HG03439 (cell line): ENCODE results near the gene SLC6A3.
"Not testable (repeated sequence)": the region's sequence is repeated elsewhere in the genome, so short reads cannot be mapped to it uniquely, and the experiment has no call there.

ENCODE experiments used
- ATAC-seq: cut with Tn5 transposase; IDR thresholded peaks from one replicate; pipeline ENCODE4 v1.9.1; 2021; ENCODE audit warnings: mild to moderate bottlenecking, moderate library complexity; ENCODE audit not compliant: unreplicated experiment

Gene SLC6A3

DNA sequence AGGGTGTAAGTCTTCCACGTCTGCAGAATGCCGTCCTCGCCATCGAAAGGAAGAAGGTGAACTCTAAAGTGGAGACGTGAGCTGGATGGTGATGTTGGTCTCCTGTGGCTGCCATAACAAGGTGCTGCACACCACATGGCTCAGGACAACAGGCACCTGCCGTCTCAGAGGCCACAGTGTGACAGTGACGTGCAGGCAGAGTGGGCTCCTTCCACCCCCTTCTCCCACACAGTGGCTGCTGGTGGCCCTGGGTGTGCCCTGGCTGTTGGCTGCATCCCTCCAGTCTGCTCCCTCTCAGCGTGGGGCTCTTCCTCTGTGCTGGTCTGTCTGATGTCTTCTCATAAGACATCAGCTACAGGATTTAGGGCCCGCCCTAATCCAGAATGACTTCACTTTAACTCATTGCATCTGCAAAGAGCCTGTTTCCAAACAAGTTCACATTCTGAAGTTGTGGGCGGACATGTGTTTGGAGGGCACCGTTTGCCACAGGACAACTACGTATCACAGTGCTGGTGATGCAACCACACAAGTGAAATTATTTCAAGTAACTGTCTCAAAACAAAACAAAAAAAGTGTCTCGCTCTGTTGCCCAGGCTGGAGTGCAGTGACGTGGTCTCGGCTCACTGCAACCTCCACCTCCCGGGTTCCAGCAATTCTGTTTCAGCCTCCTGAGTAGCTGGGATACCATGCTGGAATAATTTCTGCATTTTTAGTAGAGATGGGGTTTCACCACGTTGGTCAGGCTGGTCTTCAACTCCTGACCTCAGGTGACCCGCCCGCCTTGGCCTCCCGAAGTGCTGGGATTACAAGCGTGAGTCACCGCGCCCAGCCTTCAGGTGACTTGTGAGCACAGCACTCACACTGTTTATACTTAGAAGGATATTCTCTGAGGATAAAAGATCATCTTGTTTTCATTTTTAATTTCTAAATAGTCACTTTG, 69.1 kb downstream of the SLC6A3 start:
- ATAC-seq = no peak

DNA sequence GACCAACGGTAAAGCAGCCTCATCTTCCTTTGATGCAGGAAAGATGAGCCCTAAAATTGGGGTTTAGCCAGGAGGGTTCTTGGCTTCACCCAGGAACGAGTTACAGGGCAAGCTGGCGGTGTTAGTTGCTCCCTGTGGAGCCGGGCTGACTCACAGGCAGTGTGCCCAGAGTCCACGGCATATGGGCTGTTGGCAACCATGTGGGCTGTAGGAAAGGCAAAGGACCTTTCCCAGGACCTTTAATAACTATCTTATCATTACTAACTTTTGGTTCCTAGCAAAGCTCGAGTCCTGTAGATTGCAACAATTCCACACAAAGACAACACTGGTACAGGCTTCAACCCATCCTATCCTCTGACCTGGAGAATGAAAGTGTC, 70.6 kb downstream of the SLC6A3 start:
- no peak for ATAC-seq

DNA sequence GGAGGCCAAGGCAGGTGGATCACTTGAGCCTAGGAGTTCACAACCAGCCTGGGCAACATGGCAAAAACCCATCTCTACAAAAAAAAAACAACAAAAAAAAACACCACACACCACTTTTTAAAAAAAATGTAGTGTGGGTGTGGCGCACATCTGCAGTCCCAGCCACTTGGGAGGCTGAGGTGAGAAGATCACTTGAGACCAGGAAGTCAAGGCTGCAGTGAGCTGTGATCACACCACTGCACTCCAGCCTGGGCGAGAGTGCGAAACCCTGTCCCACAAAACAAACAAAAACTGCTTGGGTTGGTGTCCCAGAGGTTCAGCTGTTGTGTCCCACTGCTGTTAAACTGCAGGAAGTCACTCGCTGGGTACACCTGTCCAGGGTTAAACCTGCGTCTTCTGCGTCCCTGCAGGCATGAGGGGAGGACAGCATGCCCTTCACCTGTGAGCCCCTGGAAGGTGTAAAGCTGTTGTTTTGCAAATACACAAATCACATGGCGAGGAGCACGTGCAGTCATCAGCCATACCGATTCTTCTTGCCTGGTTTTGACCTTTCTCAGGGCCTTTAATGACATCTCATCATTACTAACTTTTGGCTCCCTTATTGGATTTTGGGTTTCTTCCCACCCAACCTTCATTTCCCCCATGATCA, 71.1 kb downstream of the SLC6A3 start:
- ATAC-seq = no peak

DNA sequence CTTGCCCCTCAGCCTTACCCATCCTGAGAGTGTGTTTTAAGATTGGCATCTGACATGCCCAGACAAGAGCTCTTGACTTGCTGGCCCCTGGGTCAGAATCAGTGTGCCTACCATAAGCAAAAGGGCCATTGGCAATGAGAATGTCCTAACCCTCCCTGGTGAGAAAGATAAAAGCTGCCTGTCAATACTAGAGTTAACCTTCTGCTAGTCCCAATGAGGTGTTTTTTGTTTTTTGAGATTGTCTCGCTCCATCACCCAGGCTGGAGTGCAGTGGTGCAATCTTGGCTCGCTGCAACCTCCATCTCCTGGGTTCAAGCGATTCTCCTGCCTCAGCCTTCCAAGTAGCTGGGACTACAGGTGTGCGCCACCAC, 73.3 kb downstream of the SLC6A3 start:
- ATAC-seq = not testable (repeated sequence)

DNA sequence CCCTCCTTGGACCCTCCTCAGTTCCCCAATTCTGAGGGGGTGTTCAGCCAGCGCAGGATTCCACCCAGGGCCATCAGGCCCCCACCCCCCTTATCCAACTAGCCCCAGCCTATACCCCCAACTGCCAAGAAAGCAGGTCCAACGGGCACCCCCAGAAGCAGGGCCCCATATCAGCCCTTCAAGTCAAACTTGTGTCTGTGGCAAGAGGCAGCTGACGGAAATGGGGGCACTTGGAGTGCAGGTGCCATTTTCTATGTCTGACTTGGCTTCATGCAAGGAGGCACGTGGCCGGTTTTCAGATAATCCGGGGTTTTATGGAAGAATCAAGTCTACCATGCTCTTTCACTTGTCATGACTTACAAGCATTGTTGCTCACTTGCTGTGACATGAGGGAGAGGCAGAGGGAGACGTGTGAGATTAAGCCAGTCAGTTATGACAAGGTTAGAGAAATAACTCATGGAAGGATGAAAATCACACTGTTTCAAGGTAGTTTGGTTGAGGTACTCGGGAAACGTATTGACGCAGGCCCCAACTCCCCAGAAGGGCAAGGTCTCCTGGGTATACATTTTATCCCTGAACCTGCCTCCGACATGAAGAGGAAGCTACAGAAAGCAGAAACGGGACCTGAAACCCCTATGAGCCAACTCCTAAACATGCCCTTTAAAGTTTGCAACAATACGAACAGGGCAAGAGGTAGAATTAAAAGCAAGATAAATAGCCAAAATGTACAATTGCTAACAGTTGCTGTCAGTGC, 73.8 kb downstream of the SLC6A3 start:
- ATAC-seq = no peak

- no peak for ATAC-seq
Measured at GRCh38 chr5:1370006-1370405, 75.2 kb downstream of the SLC6A3 start.

- no peak for ATAC-seq
Measured at GRCh38 chr5:1368756-1369155, 76.5 kb downstream of the SLC6A3 start.

DNA sequence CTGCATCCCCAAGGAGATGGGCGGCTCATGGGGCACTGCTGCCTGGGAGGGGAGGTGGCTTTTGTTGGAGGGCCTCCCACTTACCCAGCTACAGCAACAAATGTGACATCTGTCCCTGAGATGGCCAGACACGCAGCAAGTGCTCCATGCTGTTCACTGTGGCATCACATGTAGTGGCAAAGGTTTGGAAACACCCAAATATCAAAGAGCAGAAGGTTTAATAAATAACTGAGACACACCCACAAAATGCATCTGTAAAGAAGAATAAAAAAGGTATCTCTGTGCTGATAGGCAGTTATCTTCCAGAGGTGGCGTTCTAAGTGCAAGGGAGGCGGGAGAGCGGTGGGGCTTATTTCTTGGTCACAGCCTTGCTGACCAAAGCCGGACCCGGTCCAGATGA, 77.0 kb downstream of the SLC6A3 start:
- ATAC-seq = no peak

DNA sequence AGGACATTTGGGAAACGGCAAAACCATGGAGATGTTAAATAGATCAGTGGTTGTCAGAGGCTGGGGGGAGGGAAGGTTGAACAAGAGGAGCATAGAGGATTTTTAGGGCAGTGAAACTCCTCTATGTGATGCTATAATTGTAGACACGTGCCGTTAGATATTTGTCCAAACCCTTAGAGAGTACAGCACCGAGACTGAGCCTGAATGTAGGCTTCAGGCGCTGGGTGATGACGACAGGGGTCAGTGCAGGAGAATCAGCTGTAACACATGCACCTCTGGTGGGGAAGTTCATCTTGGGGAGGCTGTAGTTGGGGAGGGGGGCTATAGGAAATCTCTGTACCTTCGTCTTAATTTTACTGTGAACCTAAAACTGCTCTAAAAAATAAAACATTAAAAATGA, 78.1 kb downstream of the SLC6A3 start:
- ATAC-seq = no peak

DNA sequence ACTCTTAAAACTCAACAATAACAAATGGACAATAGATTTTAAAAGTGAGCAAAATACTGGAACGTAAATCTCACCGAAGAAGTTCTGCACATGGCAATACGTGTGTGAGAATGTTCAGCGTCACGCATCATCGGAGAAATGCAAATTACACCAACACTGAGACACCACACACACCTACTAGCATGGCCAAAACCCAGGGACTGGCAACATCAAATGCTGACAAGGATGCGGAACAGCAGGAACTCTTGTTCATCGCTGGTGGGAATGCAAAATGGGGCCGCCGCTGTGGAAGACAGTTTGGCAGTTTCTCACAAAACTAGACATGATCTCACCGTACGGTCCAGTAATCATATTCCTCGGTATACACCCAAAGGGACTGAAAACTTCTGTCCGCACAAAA, 78.7 kb downstream of the SLC6A3 start:
- peak; percentile 60 for ATAC-seq

DNA sequence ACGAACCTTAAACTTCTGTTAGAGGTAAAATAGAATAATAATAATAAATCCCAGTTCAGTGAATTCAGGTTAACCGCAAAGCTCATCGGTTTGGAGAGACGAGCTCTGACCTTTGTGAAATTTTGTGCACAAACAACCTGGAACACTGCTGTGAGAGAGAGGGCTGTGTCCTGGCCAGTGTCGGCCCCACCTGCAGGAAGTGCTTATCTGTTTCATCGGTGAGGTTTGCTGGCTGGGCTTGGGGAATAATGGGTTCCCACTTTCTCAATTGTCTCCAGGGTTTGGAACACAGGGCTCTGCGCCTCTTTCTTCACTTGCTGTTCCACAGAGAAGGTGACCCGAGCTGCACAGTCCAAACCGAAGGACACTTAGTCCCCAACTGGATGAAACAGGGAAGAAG, 81.0 kb downstream of the SLC6A3 start:
- ATAC-seq = no peak

DNA sequence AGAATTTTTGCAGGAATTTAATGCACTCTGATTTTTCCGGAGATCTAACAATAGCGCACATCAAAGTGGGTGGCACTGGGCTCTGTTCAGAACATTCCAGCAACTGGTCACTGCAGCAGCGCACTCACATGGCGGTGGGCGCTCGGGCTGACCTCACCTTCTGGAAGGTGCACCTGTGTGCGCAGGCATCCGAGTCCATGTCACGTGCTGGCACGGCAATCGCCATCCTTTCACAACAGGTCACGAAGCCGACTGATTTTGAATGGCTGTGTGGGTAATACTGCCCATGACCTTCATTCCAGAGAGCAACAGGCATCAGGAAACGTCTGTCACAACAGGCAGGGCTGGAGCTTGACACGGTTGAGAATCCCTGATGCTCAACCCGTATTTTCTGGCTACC, 81.7 kb downstream of the SLC6A3 start:
- no peak for ATAC-seq

DNA sequence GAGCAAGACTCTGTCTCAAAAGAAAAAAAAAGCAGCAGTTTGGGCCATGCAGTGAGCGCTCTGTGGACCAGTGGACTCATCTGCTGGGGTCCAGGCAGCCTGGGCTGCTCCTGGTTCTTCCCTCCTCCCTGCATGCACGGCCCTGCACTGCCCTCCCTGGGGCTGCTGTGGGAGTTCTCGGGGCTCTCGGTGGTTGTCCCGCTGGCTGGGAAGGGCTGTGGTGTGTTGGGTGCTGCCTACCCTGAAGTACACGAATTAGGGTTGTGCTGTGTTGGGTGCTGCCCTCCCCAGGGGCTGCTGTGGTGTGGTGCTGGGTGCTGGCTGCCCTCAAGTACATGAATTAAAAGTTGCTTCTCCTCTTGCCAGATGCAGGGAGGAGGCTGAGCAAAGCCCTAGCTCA, 82.1 kb downstream of the SLC6A3 start:
- no peak for ATAC-seq

- no peak for ATAC-seq
Measured at GRCh38 chr5:1362242-1363015, 82.8 kb downstream of the SLC6A3 start.

DNA sequence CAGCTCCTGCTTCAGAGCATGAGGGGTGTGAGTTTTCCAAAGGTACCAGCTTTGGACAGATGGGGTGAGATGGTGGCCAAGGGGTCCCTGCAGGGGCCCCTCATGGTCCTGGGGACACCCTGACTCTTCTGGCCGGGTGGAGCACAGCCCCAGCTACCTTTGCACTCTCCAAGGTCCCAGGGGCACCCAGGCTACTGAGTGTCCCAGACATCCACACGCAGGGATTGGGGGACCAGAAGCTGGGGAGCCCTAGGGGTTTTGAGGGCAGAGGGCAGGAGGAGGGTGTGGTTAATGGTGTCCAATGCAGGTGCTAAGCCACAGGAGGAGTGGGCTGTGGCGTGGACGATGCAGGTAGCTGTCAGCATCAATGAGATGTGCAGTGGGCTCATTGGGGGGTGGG, 84.4 kb downstream of the SLC6A3 start:
- no peak for ATAC-seq

GRCh38 chr5:1360367-1360766, 84.9 kb downstream of the SLC6A3 start:
- not testable (repeated sequence) for ATAC-seq

- ATAC-seq = no peak
Measured at GRCh38 chr5:1359713-1360112, 85.5 kb downstream of the SLC6A3 start.

DNA sequence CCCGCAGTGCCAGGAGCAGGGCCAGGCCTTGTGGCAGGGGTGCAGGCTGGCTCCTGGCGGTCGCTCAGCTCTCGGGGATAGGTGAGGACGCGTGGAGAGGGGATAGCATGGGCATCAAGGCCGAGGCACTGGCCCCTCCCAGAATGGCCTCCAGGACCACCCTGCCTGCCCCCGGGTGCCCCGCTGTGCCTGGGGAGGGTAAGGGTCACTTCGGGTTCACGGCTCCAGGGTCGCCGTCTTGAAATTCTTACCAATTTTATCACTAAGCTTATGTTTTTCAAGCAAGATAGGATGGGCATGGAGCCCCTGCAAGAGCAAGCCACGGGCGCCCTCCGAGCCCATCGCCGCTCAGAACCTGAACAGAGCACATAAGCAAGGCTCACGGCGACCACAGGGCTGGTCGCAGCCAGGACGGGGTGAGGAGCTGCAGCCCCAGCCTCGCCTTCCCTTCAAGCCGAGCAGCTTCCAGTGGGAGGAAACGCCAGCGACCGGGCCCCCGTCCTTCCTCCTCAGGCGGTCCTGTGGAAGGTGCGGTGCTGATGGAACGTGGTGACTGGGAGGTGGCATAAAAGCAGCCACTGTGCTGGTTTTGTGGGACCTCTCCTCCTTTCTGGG, 86.1 kb downstream of the SLC6A3 start:
- no peak for ATAC-seq

DNA sequence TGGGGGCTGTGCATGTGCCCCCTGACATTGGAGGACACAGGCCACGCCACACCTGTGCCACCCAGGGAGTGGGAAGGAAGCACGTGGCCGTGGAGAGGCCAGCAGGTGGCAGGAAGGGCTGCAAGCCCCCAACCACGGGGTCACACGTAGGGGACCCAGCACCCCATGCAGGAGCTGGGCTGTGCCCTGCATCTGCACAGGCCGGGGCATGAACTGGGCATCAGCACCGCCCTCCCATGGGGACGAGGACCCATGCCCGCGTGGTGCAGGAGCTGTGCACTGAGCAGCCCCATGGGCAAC, 86.6 kb downstream of the SLC6A3 start:
- ATAC-seq = no peak

GRCh38 chr5:1357946-1358725, 87.1 kb downstream of the SLC6A3 start:
- no peak for ATAC-seq
